Neural crest cell (in vitro differentiated cells): Measurements from ENCODE around the gene TNIK. TPM values are rescaled to one million over a fixed set of nuclear protein-coding genes. Genes with fewer than 3 reads are reported as not detected.

Source experiments
- DNase-seq: peaks from one replicate; pipeline ENCODE4 v3.0.0; 2021; ENCODE audit warnings: low read depth, mixed read lengths, low spot score
- H3K27ac Mint-ChIP-seq: one replicate; pipeline ENCODE4 v1.8.0; 2021; ENCODE audit warnings: mild to moderate bottlenecking, mixed read lengths; ENCODE audit not compliant: unreplicated experiment
- H3K27me3 Mint-ChIP-seq: 2 replicates; pipeline ENCODE4 v1.8.0; 2021; ENCODE audit warnings: low read depth, mild to moderate bottlenecking, mixed read lengths
- H3K36me3 Mint-ChIP-seq: 2 replicates; pipeline ENCODE4 v1.8.0; 2021; ENCODE audit warnings: low read depth, mild to moderate bottlenecking, mixed read lengths
- H3K4me1 Mint-ChIP-seq: 2 replicates; pipeline ENCODE4 v1.8.0; 2021; ENCODE audit warnings: mixed read lengths
- H3K4me3 Mint-ChIP-seq: one replicate; pipeline ENCODE4 v1.8.0; 2021; ENCODE audit warnings: mild to moderate bottlenecking, mixed read lengths
- H3K9me3 Mint-ChIP-seq: 2 replicates; pipeline ENCODE4 v1.8.0; 2021; ENCODE audit warnings: mixed read lengths
- total RNA-seq: library from RNA; stranded (reverse); gene quantifications from 2 replicates; pipeline ENCODE4 v1.2.1, GENCODE V29; 2021
- TF ChIP-seq, protein P1 (sequence below): fragments of 200-600 bp; sonication (generic); conservative IDR thresholded peaks from 2 replicates; pipeline ENCODE4 v1.5.0; 2021; ENCODE audit warnings: antibody characterized with exemption, mild to moderate bottlenecking

TNIK gene
- total RNA-seq, 1 donor from 2014 or later: 32.3 TPM

DNA sequence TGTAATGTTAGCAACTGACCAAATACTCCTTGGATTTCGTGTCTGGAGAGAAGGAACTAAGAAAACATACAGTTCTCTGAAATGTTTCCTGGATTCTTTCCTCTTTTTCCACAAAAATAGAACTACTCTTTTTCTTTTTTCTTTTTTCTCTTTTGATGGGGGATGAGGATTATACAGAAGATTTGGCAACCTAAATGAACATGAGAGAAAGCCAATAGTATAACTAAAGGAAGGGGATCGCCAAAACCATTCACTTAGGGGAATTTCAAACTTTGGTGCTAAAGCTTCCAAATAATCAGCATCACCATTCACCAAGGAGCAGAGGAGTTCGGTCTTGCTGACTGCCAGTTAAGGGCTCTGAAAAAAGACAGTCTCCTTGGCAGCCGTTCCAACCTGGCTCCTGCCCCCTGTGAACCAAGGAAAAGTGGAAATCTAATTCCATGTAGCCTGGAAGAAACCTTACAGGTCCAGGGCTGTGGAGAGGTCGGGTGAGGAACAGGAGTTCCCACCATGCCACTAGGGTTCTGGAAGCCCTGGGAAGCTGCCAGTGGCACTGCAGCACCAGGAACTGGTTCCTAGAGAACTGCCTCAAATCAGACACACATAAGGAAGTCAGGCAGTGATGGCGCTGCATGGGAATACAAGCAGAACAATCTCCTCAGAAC lies 176.9 kb downstream of the TNIK start:
- H3K9me3 Mint-ChIP-seq: no peaks in the 10 kb centered on the region
- no peak overlapping the region for H3K27ac Mint-ChIP-seq
- H3K27me3 Mint-ChIP-seq: no peaks in the 10 kb centered on the region
- peaks cover 9% of the 10 kb centered on the region for H3K4me1 Mint-ChIP-seq
- H3K36me3 Mint-ChIP-seq: no peaks in the 10 kb centered on the region
- H3K4me3 Mint-ChIP-seq: no peak overlapping the region
- TF ChIP-seq, protein P1, sequence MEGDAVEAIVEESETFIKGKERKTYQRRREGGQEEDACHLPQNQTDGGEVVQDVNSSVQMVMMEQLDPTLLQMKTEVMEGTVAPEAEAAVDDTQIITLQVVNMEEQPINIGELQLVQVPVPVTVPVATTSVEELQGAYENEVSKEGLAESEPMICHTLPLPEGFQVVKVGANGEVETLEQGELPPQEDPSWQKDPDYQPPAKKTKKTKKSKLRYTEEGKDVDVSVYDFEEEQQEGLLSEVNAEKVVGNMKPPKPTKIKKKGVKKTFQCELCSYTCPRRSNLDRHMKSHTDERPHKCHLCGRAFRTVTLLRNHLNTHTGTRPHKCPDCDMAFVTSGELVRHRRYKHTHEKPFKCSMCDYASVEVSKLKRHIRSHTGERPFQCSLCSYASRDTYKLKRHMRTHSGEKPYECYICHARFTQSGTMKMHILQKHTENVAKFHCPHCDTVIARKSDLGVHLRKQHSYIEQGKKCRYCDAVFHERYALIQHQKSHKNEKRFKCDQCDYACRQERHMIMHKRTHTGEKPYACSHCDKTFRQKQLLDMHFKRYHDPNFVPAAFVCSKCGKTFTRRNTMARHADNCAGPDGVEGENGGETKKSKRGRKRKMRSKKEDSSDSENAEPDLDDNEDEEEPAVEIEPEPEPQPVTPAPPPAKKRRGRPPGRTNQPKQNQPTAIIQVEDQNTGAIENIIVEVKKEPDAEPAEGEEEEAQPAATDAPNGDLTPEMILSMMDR: no peak
- no peak for DNase-seq

GRCh38 chr3:171282041-171282440 lies 178.2 kb downstream of the TNIK start:
- Mint-ChIP-seq H3K4me3 (no peak overlapping the region), H3K9me3 (no peaks in the 10 kb centered on the region), H3K27me3 (no peaks in the 10 kb centered on the region), H3K36me3 (no peaks in the 10 kb centered on the region), H3K27ac (no peak overlapping the region), H3K4me1 (peaks cover 9% of the 10 kb centered on the region)
- TF ChIP-seq, protein P1: no peak
- no peak for DNase-seq

DNA sequence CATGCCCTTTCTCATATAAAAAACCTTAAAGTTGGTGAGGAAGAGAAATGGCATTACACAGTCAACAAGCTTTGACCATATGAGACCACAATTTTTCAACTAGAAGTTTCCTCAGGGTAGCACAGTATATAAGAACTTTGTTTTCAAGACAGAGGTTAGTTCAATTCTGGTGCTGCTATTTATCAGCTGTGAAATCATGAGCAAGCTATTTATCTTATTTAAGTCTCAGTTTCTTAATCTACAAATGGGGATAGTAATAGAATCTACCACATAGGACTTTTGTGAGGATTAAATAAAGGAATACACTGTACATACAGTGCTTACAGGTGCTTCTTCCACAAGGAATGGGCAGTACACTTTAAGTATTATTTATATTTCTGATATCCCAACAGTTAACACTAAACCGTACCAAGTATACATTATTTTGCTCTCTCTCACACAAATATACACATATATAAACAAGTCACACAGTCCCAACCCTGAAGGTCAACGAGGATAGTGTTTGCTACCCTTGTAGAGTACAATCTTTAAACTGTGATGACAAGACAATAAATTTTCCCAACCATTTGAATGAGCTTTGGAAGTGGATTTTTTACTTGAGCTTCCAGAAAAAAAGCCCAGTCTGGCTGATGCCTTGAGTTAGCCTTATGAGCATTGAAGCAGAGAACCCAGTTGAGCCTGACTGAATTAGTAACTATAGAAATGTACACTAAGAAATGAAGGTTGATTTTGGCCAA lies 178.8 kb downstream of the TNIK start:
- Mint-ChIP-seq H3K9me3 (no peaks in the 10 kb centered on the region), H3K27ac (no peak overlapping the region), H3K36me3 (no peaks in the 10 kb centered on the region), H3K4me3 (no peak overlapping the region), H3K4me1 (peaks cover 13% of the 10 kb centered on the region), H3K27me3 (no peaks in the 10 kb centered on the region)
- DNase-seq: no peak
- TF ChIP-seq, protein P1: no peak

DNA sequence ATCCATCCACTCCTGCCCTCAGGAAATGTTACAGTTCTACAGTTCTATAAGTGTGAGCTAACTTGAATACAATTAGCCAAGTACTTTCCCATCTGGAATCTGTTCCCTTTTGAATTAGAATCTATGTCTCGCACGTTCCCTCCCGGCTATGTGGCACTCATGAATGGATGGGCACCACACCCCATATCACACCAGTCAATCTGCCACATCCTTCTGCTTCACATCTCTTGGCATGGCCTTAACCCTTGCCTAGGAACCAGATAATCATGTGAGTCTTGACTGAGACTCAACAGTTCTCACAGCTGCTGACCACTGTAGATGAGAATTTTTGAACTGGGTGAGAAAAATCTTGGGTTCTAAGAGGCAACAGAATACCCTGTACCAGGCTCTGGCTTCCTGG lies 180.2 kb downstream of the TNIK start:
- peaks cover 13% of the 10 kb centered on the region for H3K4me1 Mint-ChIP-seq

DNA sequence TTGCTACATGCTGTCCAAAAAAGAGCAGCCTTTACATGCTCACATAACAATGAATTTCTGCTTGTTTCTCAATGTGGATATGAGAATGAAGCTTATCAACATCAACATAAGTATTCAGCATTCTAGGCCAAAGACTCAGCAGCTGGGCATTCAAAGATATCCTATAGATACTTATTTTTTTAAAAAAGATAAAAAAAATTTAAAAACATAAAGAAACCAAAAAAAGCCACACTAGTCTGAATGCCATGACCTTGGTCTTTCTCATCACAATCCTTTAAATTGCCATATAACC lies 182.0 kb downstream of the TNIK start:
- no peak overlapping the region for H3K4me3 Mint-ChIP-seq
- H3K9me3 Mint-ChIP-seq: peaks cover 3% of the 10 kb centered on the region
- no peak overlapping the region for H3K27ac Mint-ChIP-seq
- H3K36me3 Mint-ChIP-seq: peaks cover 4% of the 10 kb centered on the region
- TF ChIP-seq, protein P1: no peak
- H3K27me3 Mint-ChIP-seq: no peaks in the 10 kb centered on the region
- H3K4me1 Mint-ChIP-seq: peaks cover 5% of the 10 kb centered on the region
- no peak for DNase-seq

More for the DNA sequence above, 180.2 kb downstream of the TNIK start:
- Mint-ChIP-seq H3K36me3 (peaks cover 3% of the 10 kb centered on the region), H3K9me3 (peaks cover 3% of the 10 kb centered on the region), H3K4me3 (no peak overlapping the region), H3K27ac (no peak overlapping the region), H3K27me3 (no peaks in the 10 kb centered on the region)
- TF ChIP-seq, protein P1: no peak
- DNase-seq: no peak
